ENCODE results near the gene CCDC40.
A peak's percentile ranks its signal among the peaks of the same experiment; 100 is the strongest.

The CCDC40 gene

GRCh38 chr17:80006811-80007752, 29.4 kb upstream of the CCDC40 start:
- TF ChIP-seq MAX (IDR thresholded peaks at IDR 0.05): no peak
- no peak for TF ChIP-seq ZBTB7A (IDR thresholded peaks at IDR 0.05; ENCODE audit: low read depth)
- no peak for TF ChIP-seq RAD21 (IDR thresholded peaks at IDR 0.05; ENCODE audit: low read depth)
- TF ChIP-seq EP300 (IDR thresholded peaks at IDR 0.05; ENCODE audit: borderline replicate concordance): no peak
- TF ChIP-seq REST (IDR thresholded peaks at IDR 0.05; ENCODE audit: low read depth): no peak
- TF ChIP-seq USF1 (IDR thresholded peaks at IDR 0.05): no peak
- no peak for TF ChIP-seq CREB1 (IDR thresholded peaks at IDR 0.05; ENCODE audit: low read depth)

GRCh38 chr17:80007939-80008338, 28.5 kb upstream of the CCDC40 start:
- no peak for TF ChIP-seq CEBPB (IDR thresholded peaks at IDR 0.05)
- no peak for TF ChIP-seq RAD21 (IDR thresholded peaks at IDR 0.05; ENCODE audit: low read depth)
- no peak for TF ChIP-seq YY1 (IDR thresholded peaks at IDR 0.05; ENCODE audit: low read depth)
- TF ChIP-seq ZBTB7A (IDR thresholded peaks at IDR 0.05; ENCODE audit: low read depth): no peak
- TF ChIP-seq MAX (IDR thresholded peaks at IDR 0.05): no peak
- no peak for TF ChIP-seq NFIC (IDR thresholded peaks at IDR 0.05)
- TF ChIP-seq EP300 (IDR thresholded peaks at IDR 0.05; ENCODE audit: borderline replicate concordance): no peak
- no peak for TF ChIP-seq CREB1 (IDR thresholded peaks at IDR 0.05; ENCODE audit: low read depth)
- TF ChIP-seq EGR1 (IDR thresholded peaks at IDR 0.05): no peak
- TF ChIP-seq TAF1 (IDR thresholded peaks at IDR 0.05; ENCODE audit: low read depth): no peak
- no peak for TF ChIP-seq FOXM1 (IDR thresholded peaks at IDR 0.05; ENCODE audit: borderline replicate concordance, low read depth)

- no peak for TF ChIP-seq CEBPB (IDR thresholded peaks at IDR 0.05)
- no peak for TF ChIP-seq FOXM1 (IDR thresholded peaks at IDR 0.05; ENCODE audit: borderline replicate concordance, low read depth)
- no peak for TF ChIP-seq USF1 (IDR thresholded peaks at IDR 0.05)
- no peak for TF ChIP-seq MAX (IDR thresholded peaks at IDR 0.05)
- no peak for TF ChIP-seq REST (IDR thresholded peaks at IDR 0.05; ENCODE audit: low read depth)
- TF ChIP-seq RAD21 (IDR thresholded peaks at IDR 0.05; ENCODE audit: low read depth): peak; percentile 67
- TF ChIP-seq NFIC (IDR thresholded peaks at IDR 0.05): peak; percentile 92
- TF ChIP-seq YY1 (IDR thresholded peaks at IDR 0.05; ENCODE audit: low read depth): no peak
- TF ChIP-seq TCF12 (IDR thresholded peaks at IDR 0.05; ENCODE audit: low read depth): peak; percentile 81
- peak; percentile 47; the same call in 1 of the 2 replicates for TF ChIP-seq EP300 (IDR thresholded peaks at IDR 0.05; ENCODE audit: borderline replicate concordance)
- TF ChIP-seq EGR1 (IDR thresholded peaks at IDR 0.05): no peak
- peak; percentile 27; the same call in 1 of the 2 replicates for TF ChIP-seq ZBTB7A (IDR thresholded peaks at IDR 0.05; ENCODE audit: low read depth)
- TF ChIP-seq CREB1 (IDR thresholded peaks at IDR 0.05; ENCODE audit: low read depth): no peak
Observed at GRCh38 chr17:80008383-80008840, 28.0 kb upstream of the CCDC40 start.

GRCh38 chr17:80008848-80009247, 27.6 kb upstream of the CCDC40 start:
- no peak for TF ChIP-seq CEBPB (IDR thresholded peaks at IDR 0.05)

- TF ChIP-seq USF1 (IDR thresholded peaks at IDR 0.05): 0 out of 2 replicates have a peak, but pooled peaks have one; percentile 32
- TF ChIP-seq ZBTB7A (IDR thresholded peaks at IDR 0.05; ENCODE audit: low read depth): no peak
Observed at GRCh38 chr17:80009391-80010282, 26.8 kb upstream of the CCDC40 start.

All from Ishikawa (cell line).